ENCODE data around the gene ANK3.

Gene ANK3

GRCh38 chr10:60130130-60130579 is 259.5 kb downstream of the ANK3 start:
- no peak for DNase-seq

DNA sequence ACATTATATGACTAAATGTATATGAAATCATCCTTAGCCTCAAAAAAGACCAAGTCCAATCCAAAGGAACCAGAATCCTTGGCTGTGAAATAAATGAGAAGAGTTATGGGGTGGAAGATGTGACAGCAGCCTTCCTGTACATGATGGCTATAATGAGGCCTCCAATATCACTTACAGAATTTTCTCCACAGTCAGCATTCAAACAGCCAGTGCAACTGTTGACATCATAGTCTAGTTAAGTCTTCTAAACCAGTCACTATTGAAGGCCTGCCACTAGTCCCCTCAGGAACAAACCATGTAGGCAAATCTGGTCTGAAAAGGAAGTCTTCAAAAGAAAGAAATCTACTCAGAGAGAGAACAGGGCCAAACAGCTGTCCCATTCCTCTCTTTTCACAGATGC is 263.8 kb downstream of the ANK3 start:
- no peak for DNase-seq

GRCh38 chr10:60124536-60124935 is 265.1 kb downstream of the ANK3 start:
- DNase-seq: no peak

DNA sequence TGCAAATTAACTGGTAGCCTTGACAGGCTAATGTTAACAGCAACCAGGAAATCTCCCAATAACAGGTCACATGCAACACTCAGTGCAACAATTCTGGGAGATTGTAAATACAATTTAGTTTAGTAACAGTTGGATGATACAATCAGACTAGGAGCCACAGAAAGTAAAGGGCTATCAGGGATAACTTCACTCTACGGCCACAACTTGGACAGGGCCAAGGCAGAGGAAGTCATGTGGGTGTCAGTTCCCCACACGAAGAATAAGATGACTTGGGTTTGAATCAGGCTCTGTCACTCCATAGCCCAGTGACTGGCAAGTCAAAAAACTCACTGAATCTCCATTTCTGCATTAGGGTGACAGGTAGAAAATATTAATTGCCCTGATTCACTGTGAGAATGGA is 266.0 kb downstream of the ANK3 start:
- DNase-seq: no peak

DNA sequence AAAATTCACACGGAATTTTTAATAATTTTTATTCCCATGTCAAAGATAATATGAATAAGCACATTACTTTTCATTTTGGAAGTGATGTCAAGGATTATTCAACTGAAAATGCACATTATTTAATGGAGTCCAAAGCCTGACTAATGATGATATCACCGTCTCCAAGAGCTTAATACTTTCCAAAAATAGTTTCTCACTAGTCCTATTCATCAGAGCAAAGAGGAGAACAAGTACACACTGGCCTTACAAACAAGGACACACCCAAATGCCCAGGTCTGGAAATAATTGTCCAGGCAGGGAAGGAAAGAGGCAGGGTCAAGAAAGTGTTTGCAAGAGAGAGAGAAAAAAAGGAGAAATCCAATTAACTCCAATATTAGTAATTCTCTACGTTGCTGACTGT is 266.5 kb downstream of the ANK3 start:
- DNase-seq: no peak

GRCh38 chr10:60122190-60122589 is 267.5 kb downstream of the ANK3 start:
- DNase-seq: no peak

GRCh38 chr10:60114765-60115586 is 274.7 kb downstream of the ANK3 start:
- DNase-seq: no peak

GRCh38 chr10:60110739-60111138 is 278.9 kb downstream of the ANK3 start:
- no peak for DNase-seq

- no peak for DNase-seq
Observed at GRCh38 chr10:60107308-60107976, 282.2 kb downstream of the ANK3 start.

- no peak for DNase-seq
Observed at GRCh38 chr10:60105295-60105695, 284.4 kb downstream of the ANK3 start.

DNA sequence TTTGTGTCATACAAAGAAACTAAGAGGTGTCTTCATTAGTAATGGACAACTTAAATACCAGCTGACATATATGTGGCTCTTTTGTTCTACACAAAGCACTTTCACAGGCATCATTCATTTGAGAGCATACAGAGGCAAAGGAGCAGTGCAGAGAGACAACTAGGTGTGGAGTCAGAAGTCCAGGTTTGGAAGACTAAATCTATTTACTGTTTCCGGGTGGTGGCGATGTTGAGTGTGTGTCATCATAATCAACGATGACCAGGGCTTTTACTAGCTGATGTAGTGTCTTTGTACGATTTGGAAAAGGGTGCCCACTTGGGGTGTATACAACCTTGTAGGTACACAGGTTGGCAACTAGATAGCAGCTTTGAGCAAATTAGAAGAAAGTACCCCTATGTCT is 287.9 kb downstream of the ANK3 start:
- no peak for DNase-seq

GRCh38 chr10:60099998-60100747 is 289.5 kb downstream of the ANK3 start:
- DNase-seq: no peak

DNA sequence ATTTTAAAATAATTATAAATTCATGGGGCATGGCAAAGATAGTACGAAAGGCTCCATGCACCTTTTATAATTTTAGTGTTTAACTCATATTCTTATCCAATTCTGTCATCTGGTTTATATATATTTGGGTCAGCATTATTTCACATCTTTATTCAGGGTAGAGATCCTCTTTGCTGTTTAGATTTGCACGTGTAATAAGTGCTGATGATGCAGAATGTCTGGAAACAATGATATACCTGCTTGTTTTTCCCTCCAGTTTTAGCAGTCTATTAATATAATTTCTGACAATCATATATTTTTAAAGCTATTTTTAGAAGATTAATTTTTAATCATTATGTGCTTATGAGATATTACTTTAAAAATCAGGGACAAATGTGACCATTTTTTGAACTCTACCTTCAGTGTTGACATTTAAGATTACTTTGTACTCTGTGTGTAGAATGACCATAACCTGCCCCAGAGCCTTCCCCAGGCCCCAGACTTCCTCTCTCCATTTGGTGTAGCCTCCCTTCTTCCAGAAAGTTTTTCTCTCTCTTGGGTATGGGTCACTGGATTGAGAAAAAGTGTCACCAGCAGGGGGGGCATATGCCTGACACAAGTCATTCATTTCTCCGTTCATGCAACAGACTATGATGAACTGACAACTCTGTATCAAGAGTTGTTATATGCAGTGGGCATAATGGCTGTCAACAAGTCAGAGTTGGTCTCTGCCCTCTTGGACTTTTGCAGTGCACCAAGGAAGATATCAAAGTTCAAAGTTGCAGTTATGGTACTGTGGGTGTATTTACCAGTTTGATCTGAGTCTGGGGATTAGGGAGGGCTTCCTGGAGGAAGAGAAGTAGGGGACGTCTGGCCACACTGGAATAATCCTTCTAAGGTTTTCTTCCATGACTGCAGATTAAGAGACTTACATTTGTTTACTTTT is 290.7 kb downstream of the ANK3 start:
- no peak for DNase-seq

GRCh38 chr10:60096761-60097513 is 292.7 kb downstream of the ANK3 start:
- DNase-seq: no peak

DNA sequence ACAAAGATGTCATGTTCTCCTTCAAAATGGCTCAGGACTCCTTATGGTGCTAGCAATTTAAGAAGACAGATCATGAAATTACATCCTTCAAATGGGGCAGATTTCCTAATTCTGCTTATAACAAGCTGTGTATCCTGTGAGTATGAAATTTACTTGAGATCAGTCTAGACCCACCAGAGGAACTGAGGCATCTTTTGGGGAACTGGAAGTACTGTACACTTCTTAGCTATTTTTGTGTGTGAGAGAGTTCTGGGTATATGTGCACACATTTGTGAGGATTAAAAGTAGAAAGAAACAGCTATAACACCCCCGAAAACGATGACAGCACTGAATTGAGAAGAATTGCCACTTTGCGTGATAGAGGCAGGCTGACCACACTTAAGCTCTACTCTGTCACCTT is 296.4 kb downstream of the ANK3 start:
- DNase-seq: no peak

DNA sequence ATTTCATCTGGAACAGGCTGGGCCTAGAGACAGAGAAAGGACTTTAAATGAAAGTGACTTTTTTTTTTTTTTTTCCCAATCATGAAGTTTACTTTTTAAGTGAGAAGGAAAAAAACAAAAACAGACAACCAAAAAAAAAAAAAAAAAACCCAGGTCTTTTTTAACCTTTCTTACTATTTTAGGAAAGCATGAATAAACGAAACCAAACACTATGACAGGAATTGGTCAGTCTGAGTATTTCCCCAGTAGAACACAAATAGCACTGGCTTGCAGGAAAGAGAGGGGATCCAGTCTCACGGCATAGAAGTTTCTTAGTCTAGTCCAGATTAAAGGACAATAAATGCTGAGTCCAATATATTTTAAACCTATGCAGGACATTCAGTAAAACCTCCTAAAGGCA is 302.8 kb downstream of the ANK3 start:
- no peak for DNase-seq

GRCh38 chr10:60086421-60086820 is 303.3 kb downstream of the ANK3 start:
- no peak for DNase-seq

DNA sequence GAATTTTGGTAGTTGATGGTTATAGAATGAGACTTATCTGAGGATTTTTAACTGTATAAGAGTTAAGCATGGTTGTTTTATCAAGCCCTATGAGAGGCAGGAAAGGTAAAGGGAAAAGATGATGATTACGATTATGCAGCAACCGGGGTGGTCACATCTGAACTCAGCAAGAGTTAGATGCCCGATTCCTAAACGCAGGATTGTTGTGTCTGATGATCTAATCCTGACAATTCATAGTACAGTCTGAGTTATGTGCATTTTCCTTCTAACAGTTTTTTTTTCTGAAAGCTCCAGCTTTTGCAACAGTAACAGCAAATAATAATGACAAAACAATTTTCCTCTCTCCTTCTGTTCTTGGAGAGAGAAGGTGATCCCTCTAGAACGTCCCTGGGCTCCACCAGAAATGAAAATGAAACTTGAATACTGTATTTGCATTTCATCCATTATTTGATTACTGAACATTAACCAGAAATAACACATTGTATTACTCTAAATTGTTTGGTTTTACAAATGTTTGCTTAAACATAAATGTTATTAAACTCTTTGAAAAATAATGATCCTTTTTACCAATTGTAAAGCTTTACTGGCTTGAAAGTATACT is 306.8 kb downstream of the ANK3 start:
- DNase-seq: no peak

DNA sequence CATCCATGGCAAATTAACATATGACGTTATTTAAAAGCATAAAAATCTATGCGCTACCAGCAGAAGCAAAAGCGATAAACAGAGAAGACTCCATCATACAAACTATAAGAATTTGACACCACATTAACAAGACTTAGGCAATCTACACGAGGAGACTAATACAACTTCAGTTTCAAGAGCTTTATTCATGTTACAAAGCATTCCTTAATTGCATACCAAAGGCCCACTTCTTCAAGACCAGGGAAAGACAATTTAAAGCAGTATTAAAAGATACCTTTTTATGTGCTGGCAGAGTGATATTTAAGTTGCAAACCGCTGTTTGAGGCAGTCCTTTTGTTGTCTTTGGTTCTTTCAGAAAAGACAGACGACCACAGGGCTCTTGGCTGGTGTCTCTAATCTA is 307.3 kb downstream of the ANK3 start:
- no peak for DNase-seq

DNA sequence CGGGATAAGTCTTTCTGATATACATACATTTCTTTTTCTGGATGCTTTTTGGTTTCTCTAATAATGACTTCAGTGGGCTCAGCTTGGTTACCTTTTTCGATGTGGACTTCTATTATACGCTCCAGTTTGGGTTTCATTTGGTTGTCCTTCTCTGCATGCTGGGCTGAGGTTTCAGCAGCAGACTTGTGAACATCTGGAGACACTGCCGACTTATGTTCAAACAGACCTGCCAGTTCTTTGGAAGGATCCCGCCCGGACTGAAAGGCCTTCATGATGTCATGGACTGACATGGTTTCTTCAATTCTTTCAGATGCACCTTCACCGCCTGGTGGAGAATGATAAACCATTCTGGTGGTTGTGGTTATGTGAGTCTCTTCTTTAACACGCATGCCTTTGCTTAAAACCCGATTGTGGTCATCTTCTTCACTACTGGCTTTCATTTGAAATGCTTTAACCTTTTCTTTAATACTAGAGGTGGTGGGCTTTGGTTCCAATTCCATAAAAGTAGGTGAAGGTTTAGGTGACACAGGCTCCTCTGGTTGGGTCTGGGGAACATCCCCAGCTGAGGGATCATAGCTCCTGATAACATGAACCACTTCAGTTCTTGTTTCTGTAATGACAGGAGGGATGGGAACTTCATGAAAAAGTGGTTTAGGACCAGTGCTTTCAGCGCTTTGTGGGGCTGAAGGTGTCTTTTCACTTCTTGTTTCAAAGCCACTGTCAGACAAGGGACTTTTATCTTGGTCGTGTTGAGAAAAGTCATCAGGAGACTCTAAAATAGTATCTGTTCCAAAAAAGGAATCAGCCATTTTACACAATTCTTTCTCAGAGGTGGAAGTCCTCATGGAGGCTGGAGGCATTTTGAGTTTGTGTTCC is 315.7 kb downstream of the ANK3 start:
- no peak for DNase-seq
